Stimulated activated CD4-positive, alpha-beta T cell treated with anti-CD3 and anti-CD28 coated beads, Interleukin-1b, Interleukin-23, amount 100 ng/mL, for 48 hours (primary cell): ENCODE data around the gene MCMBP.
"Not testable (repeated sequence)": the region's sequence is repeated elsewhere in the genome, so short reads cannot be mapped to it uniquely, and the experiment has no call there.

Experiments
- DNase-seq: peaks from one replicate; pipeline ENCODE4 v3.0.0-alpha.2; 2020

The MCMBP gene

GRCh38 chr10:119872860-119873681 is 428 bp upstream of the MCMBP start:
- DNase-seq, result peak; percentile 87

GRCh38 chr10:119871881-119872609 is 598 bp downstream of the MCMBP start:
- DNase-seq, result peak; percentile 59

- not testable (repeated sequence) for DNase-seq
Observed at GRCh38 chr10:119869398-119869797, 3.2 kb downstream of the MCMBP start.

GRCh38 chr10:119867317-119867716 is 5.3 kb downstream of the MCMBP start:
- DNase-seq, result no peak

GRCh38 chr10:119865699-119866240 is 6.9 kb downstream of the MCMBP start:
- DNase-seq, result no peak

GRCh38 chr10:119863951-119864565 is 8.6 kb downstream of the MCMBP start:
- DNase-seq, result no peak

- DNase-seq, result no peak
Observed at GRCh38 chr10:119862524-119862923, 10.1 kb downstream of the MCMBP start.

- DNase-seq, result no peak
Observed at GRCh38 chr10:119860866-119861607, 11.6 kb downstream of the MCMBP start.

- no peak for DNase-seq
Observed at GRCh38 chr10:119859420-119860258, 13.0 kb downstream of the MCMBP start.

GRCh38 chr10:119858063-119858462 is 14.6 kb downstream of the MCMBP start:
- no peak for DNase-seq

- DNase-seq, result no peak
Observed at GRCh38 chr10:119853574-119853973, 19.1 kb downstream of the MCMBP start.

GRCh38 chr10:119852822-119853221 is 19.8 kb downstream of the MCMBP start:
- DNase-seq, result no peak

- no peak for DNase-seq
Observed at GRCh38 chr10:119852277-119852676, 20.4 kb downstream of the MCMBP start.

- no peak for DNase-seq
Observed at GRCh38 chr10:119849944-119850343, 22.7 kb downstream of the MCMBP start.

- DNase-seq, result no peak
Observed at GRCh38 chr10:119849031-119849789, 23.4 kb downstream of the MCMBP start.

GRCh38 chr10:119845656-119846055 is 27.0 kb downstream of the MCMBP start:
- no peak for DNase-seq

- no peak for DNase-seq
Observed at GRCh38 chr10:119834188-119834587, 38.5 kb downstream of the MCMBP start.

GRCh38 chr10:119832951-119833350 is 39.7 kb downstream of the MCMBP start:
- DNase-seq, result no peak

GRCh38 chr10:119831656-119832055 is 41.0 kb downstream of the MCMBP start:
- DNase-seq, result no peak

- no peak for DNase-seq
Observed at GRCh38 chr10:119830851-119831250, 41.8 kb downstream of the MCMBP start.

GRCh38 chr10:119829429-119829828 is 43.2 kb downstream of the MCMBP start:
- DNase-seq, result no peak
